ENCODE data around the gene GSX2. TPM values are rescaled to one million over a fixed set of nuclear protein-coding genes. Genes with fewer than 3 reads are reported as not detected.
"Not testable (repeated sequence)": the region's sequence is repeated elsewhere in the genome, so short reads cannot be mapped to it uniquely, and the experiment has no call there.

The GSX2 gene
- total RNA-seq, 2 experiments from 2014 or later = not detected

DNA sequence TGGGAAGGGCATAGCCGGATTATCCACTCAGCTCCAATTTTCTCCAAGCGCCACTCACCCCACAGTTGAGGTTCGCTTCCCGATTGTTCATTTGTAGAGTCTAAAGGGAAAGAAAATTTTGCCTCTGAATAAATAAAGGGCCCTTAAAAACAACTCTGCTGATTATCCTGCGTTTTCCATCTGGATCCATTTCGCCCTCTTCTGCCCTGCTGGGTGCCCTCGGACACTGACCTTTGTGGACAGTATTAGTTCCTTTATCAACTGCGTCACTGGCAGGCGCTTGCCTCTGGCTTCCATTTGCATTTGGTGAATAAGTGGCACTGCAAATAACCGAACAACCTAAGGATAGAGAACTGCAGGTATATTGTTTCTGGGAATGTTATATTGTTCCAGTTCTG is 10.1 kb downstream of the GSX2 start:
- no peak for ATAC-seq
- ChIA-PET POLR2A (no interaction called here), CTCF (interaction anchor here (1.1 to 1.8 kb wide), 3 partner anchors 118 to 180 kb away, joined by 3 to 4 read pairs (median 4); no protein-coding TSS in a partner anchor)
- no peak overlapping the region for H3K4me3 Mint-ChIP-seq
- intact Hi-C loops (cut with micrococcal nuclease) = no loop called here
- peaks cover 28% of the 10 kb centered on the region for H3K4me1 Mint-ChIP-seq (ENCODE audit: low read depth)
- TF ChIP-seq, protein P1, sequence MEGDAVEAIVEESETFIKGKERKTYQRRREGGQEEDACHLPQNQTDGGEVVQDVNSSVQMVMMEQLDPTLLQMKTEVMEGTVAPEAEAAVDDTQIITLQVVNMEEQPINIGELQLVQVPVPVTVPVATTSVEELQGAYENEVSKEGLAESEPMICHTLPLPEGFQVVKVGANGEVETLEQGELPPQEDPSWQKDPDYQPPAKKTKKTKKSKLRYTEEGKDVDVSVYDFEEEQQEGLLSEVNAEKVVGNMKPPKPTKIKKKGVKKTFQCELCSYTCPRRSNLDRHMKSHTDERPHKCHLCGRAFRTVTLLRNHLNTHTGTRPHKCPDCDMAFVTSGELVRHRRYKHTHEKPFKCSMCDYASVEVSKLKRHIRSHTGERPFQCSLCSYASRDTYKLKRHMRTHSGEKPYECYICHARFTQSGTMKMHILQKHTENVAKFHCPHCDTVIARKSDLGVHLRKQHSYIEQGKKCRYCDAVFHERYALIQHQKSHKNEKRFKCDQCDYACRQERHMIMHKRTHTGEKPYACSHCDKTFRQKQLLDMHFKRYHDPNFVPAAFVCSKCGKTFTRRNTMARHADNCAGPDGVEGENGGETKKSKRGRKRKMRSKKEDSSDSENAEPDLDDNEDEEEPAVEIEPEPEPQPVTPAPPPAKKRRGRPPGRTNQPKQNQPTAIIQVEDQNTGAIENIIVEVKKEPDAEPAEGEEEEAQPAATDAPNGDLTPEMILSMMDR (IDR thresholded peaks at IDR 0.05) = no peak
- no peak overlapping the region for H3K27ac Mint-ChIP-seq
- no peak for DNase-seq
- no peaks in the 10 kb centered on the region for H3K9me3 Mint-ChIP-seq
- no peaks in the 10 kb centered on the region for H3K36me3 Mint-ChIP-seq (ENCODE audit: low read depth)
- H3K27me3 Mint-ChIP-seq = peaks cover 66% of the 10 kb centered on the region

DNA sequence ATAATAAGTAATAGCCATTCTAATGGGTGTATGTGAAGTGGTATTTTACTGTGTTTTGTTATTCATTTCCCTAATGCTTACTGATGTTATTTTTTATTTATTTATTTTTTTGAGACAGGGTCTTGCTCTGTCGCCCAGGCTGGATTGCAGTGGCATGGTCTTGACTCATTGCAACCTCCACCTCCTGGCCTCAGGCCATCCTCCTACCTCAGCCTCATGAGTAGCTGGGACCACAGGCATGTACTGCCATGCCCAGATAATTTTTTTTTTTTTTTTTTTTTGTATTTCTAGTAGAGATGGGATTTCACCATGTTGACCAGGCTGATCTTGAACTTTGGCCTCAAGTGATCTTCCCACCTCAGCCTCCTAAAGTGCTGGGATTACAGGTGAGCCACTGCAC is 13.2 kb downstream of the GSX2 start:
- H3K36me3 Mint-ChIP-seq (ENCODE audit: low read depth); DNase-seq; POLR2A ChIA-PET; CTCF ChIA-PET; H3K27ac Mint-ChIP-seq; intact Hi-C loops (cut with micrococcal nuclease); H3K4me3 Mint-ChIP-seq; H3K9me3 Mint-ChIP-seq; ATAC-seq: not testable (repeated sequence)
- peaks cover 46% of the 10 kb centered on the region for H3K27me3 Mint-ChIP-seq
- H3K4me1 Mint-ChIP-seq (ENCODE audit: low read depth) = peaks cover 16% of the 10 kb centered on the region

DNA sequence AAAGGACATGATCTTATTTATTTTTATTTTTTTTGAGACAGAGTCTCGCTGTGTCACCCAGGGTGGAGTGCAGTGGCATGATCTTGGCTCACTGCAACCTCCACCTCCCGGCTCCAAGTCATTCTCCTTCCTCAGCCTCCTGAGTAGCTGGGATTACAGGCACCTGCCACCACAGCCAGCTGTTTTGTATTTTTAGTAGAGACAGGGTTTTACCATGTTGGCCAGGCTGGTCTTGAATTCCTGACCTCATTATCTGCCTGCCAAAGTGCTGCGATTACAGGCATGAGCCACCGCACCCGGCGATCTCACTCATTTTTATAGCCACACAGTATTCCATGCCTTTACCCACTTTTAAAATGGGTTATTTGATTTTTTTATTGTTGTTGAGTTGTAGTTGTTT is 16.3 kb downstream of the GSX2 start:
- H3K36me3 Mint-ChIP-seq (ENCODE audit: low read depth); H3K4me3 Mint-ChIP-seq; ATAC-seq; intact Hi-C loops (cut with micrococcal nuclease); H3K4me1 Mint-ChIP-seq (ENCODE audit: low read depth); POLR2A ChIA-PET; H3K9me3 Mint-ChIP-seq; DNase-seq; CTCF ChIA-PET; H3K27ac Mint-ChIP-seq: not testable (repeated sequence)
- H3K27me3 Mint-ChIP-seq = peaks cover 20% of the 10 kb centered on the region

DNA sequence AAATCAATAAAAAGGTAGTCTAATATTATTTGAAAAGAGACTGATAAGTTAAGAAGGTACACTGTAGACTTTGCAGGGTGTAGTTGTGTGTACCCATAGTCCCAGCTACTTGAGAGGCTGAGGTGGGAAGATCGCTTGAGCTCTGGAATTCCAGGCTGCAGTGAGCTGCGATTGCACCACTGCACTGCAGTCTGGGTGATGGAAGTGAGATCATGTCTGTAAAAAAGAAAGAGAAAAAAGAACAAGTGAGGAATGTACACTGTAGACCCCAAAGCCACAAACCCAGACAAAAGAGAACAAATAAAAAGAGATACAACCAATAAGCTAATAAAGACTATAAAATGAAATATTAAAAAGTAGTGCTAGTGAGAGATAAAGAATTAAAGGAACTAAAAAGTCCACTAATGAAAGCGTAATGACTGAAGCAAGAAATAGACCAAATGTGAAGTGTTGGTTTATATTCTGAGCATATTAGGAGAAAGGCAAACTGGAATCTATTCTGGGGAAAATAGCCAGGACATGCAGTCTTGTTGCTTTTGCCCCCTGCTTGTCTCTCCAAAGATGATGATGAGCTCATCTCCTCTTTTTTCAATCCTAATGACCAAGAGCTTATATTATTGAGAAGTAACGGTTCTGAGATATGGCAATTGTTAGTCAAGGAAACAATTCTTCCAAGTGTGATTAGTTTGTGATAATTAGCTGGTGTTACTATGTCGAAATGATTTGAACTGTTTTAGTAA is 19.1 kb downstream of the GSX2 start:
- peaks cover 12% of the 10 kb centered on the region for H3K27me3 Mint-ChIP-seq
- TF ChIP-seq, protein P1 (IDR thresholded peaks at IDR 0.05) = no peak
- DNase-seq (no peak), ATAC-seq (no peak)
- no peak overlapping the region for H3K4me3 Mint-ChIP-seq
- H3K4me1 Mint-ChIP-seq (ENCODE audit: low read depth) = no peaks in the 10 kb centered on the region
- ChIA-PET POLR2A (interaction anchor here (0.7 to 1.1 kb wide), 2 partner anchors 21 to 26 kb away, joined by 3 read pairs; no protein-coding TSS in a partner anchor), CTCF (no interaction called here)
- H3K9me3 Mint-ChIP-seq = no peaks in the 10 kb centered on the region
- H3K36me3 Mint-ChIP-seq (ENCODE audit: low read depth) = no peaks in the 10 kb centered on the region
- H3K27ac Mint-ChIP-seq = no peak overlapping the region
- intact Hi-C loops (cut with micrococcal nuclease) = no loop called here

DNA sequence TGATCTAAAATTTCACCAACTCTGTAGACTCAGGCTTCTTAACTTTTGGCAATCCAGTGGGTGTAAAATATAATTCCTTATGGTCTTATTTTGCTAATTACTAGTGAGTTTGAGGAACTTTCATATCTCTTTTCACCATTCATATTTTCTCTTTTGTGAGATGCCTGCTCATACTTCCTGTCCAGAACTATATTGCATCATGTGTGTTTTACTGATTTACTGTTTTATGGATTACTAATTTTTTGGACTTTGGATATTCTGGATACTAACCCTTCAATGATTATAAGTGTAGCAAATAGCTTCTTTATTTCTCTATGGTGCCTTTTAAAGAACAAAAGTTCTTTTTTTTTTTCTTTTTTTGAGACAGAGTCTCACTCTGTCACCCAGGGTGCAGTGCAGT is 20.6 kb downstream of the GSX2 start:
- no peaks in the 10 kb centered on the region for H3K4me1 Mint-ChIP-seq (ENCODE audit: low read depth)
- intact Hi-C loops (cut with micrococcal nuclease) = no loop called here
- no peak for ATAC-seq
- TF ChIP-seq, protein P1 (IDR thresholded peaks at IDR 0.05) = no peak
- ChIA-PET CTCF (no interaction called here), POLR2A (interaction anchor here (0.6 to 1.1 kb wide), 2 partner anchors 22 to 1025 kb away, joined by 3 read pairs; no protein-coding TSS in a partner anchor)
- peaks cover 7% of the 10 kb centered on the region for H3K27me3 Mint-ChIP-seq
- H3K4me3 Mint-ChIP-seq = no peak overlapping the region
- no peaks in the 10 kb centered on the region for H3K36me3 Mint-ChIP-seq (ENCODE audit: low read depth)
- no peaks in the 10 kb centered on the region for H3K9me3 Mint-ChIP-seq
- H3K27ac Mint-ChIP-seq = no peak overlapping the region
- DNase-seq = no peak

DNA sequence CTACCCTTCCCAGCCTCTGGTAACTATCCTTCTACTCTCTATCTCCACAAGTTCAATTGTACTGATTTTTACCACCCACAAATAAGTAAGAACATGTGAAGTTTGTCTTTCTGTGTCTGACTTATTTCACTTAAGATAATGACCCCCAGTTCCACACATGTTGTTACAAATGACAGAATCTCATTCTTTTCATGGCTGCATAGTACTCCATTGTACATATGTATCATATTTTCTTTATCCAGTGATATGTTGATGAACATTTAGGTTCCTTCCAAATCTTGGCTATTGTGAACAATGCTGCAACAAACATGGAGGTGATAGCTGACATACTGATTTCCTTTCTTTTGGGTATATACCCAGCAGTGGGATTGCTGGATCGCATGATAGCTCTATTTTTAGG is 27.7 kb downstream of the GSX2 start:
- ATAC-seq (no peak), DNase-seq (no peak)
- H3K4me1 Mint-ChIP-seq (ENCODE audit: low read depth) = no peaks in the 10 kb centered on the region
- peaks cover 11% of the 10 kb centered on the region for H3K27me3 Mint-ChIP-seq
- no peaks in the 10 kb centered on the region for H3K36me3 Mint-ChIP-seq (ENCODE audit: low read depth)
- H3K4me3 Mint-ChIP-seq = no peak overlapping the region
- H3K9me3 Mint-ChIP-seq = peaks cover 16% of the 10 kb centered on the region
- TF ChIP-seq, protein P1 (IDR thresholded peaks at IDR 0.05) = no peak
- H3K27ac Mint-ChIP-seq = no peak overlapping the region
- POLR2A ChIA-PET = no interaction called here
- intact Hi-C loops (cut with micrococcal nuclease) = no loop called here
- CTCF ChIA-PET = no interaction called here

DNA sequence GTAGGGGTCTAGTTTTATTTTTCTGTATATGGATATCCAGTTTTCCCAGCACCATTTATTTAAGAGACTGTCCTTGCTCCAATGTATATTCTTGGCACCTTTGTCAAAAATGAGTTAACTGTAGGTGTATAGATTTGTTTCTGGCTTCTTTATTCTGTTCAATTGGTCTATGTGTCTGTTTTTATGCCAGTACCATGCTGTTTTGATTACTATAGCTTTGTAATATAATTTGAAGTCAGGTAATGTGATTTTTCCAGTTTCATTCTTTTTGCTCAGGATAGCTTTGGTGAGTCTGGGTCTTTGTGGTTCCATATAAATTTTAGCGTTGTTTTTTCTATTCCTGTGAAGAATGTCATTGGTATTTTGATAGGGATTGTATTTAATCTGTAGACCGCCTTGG is 28.7 kb downstream of the GSX2 start:
- H3K9me3 Mint-ChIP-seq = peaks cover 20% of the 10 kb centered on the region
- H3K27ac Mint-ChIP-seq; POLR2A ChIA-PET; H3K27me3 Mint-ChIP-seq; ATAC-seq; intact Hi-C loops (cut with micrococcal nuclease); CTCF ChIA-PET; H3K4me3 Mint-ChIP-seq; H3K4me1 Mint-ChIP-seq (ENCODE audit: low read depth); H3K36me3 Mint-ChIP-seq (ENCODE audit: low read depth); DNase-seq: not testable (repeated sequence)

Measured in activated CD8-positive, alpha-beta T cell treated with anti-CD3 and anti-CD28 coated beads for 36 hours (primary cell).